GM12878 (cell line): ENCODE data around the gene COQ2.

Source experiments
- BCL3 ChIP-seq: IDR thresholded peaks from 2 replicates; pipeline ENCODE4 v1.6.1; 2011; ENCODE audit warnings: borderline replicate concordance, low read depth, mild to moderate bottlenecking, moderate library complexity, low read length; ENCODE audit not compliant: insufficient read depth, poor library complexity, severe bottlenecking
- CEBPB ChIP-seq, 2 experiments: fragments of 150-350 bp in 1 of 2; IDR thresholded peaks; 2 replicates each; pipeline ENCODE4 v1.6.1; 2012 to 2014; ENCODE audit warnings: low read depth in 2 of 2, low read length in 2 of 2, borderline replicate concordance in 1 of 2, inconsistent platforms in 1 of 2
- CTCF ChIP-seq, 3 experiments: IDR thresholded peaks in 2 of 3; conservative IDR thresholded peaks in 1 of 3; 2 replicates each; pipeline ENCODE4 v1.5.1; 2011; ENCODE audit warnings: low read depth in 3 of 3, low read length in 3 of 3, mild to moderate bottlenecking in 3 of 3, control low read depth in 2 of 3, moderate library complexity in 2 of 3, inconsistent platforms in 1 of 3, mixed read lengths in 1 of 3; ENCODE audit not compliant: control insufficient read depth in 2 of 3, insufficient read depth in 1 of 3; ENCODE audit errors: extremely low read depth in 1 of 3
- ESRRA ChIP-seq: IDR thresholded peaks from 2 replicates; pipeline ENCODE4 v1.6.1; 2012; ENCODE audit warnings: mild to moderate bottlenecking, low read length, improper control_type of control experiment
- HDAC6 ChIP-seq: fragments of 200-600 bp; sonication (generic); IDR thresholded peaks from one replicate; pipeline ENCODE4 v1.8.0; 2017; ENCODE audit warnings: antibody characterized with exemption; ENCODE audit not compliant: unreplicated experiment
- MXI1 ChIP-seq: fragments of 150-350 bp; IDR thresholded peaks from 2 replicates; pipeline ENCODE4 v1.6.1; 2011; ENCODE audit warnings: low read depth, mild to moderate bottlenecking, inconsistent platforms, low read length, improper control_type of control experiment
- PAX5 ChIP-seq: IDR thresholded peaks from 2 replicates; pipeline ENCODE4 v1.6.1; 2011; ENCODE audit warnings: low read depth, low read length, borderline replicate concordance
- PAX8 ChIP-seq: fragments of 450-650 bp; IDR thresholded peaks from 2 replicates; pipeline ENCODE4 v1.6.1; 2017; ENCODE audit warnings: mild to moderate bottlenecking, moderate library complexity
- REST ChIP-seq: IDR thresholded peaks from 2 replicates; pipeline ENCODE4 v1.6.1; 2012; ENCODE audit warnings: mild to moderate bottlenecking, low read depth, low read length
- SIN3A ChIP-seq: IDR thresholded peaks from 2 replicates; pipeline ENCODE4 v1.6.1; 2012; ENCODE audit warnings: low read depth, low read length, improper control_type of control experiment
- STAT3 ChIP-seq: IDR thresholded peaks from 2 replicates; pipeline ENCODE4 v1.6.1; 2011; ENCODE audit warnings: low read depth, low read length, improper control_type of control experiment
- ZZZ3 ChIP-seq: IDR thresholded peaks from 2 replicates; pipeline ENCODE4 v1.6.1; 2011; ENCODE audit warnings: low read depth; ENCODE audit not compliant: control insufficient read depth, insufficient read length

- TF ChIP-seq CTCF (IDR thresholded peaks at IDR 0.05 in 2 of 3, conservative IDR thresholded peaks at IDR 0.05 in 1 of 3; ENCODE audit: control insufficient read depth in 2 of 3, extremely low read depth in 1 of 3, insufficient read depth in 1 of 3, low read depth in 3 of 3, low read length in 3 of 3) (no peak), REST (no peak), BCL3 (no peak), ZZZ3 (no peak), CEBPB (IDR thresholded peaks at IDR 0.05; ENCODE audit: borderline replicate concordance in 1 of 2, low read depth in 2 of 2, low read length in 2 of 2) (no peak), MXI1 (no peak), SIN3A (no peak), STAT3 (no peak), PAX8 (no peak), ESRRA (no peak), HDAC6 (no peak), PAX5 (no peak)
Measured at GRCh38 chr4:83234902-83235644, 49.5 kb downstream of the COQ2 start.
